Measurements from ENCODE around the gene DNMT3A.

- TF ChIP-seq EZH2phosphoT487 (IDR thresholded peaks at IDR 0.05; ENCODE audit: insufficient read depth, low read depth): no peak
- TF ChIP-seq EZH2 (IDR thresholded peaks at IDR 0.05; ENCODE audit: insufficient read depth, poor library complexity, severe bottlenecking): no peak
Measured at GRCh38 chr2:25230948-25231311, 110.8 kb downstream of the DNMT3A start.
